Mesendoderm (in vitro differentiated cells): ENCODE results near the gene XRN1.

ENCODE experiments used
- DNase-seq: peaks from one replicate; pipeline ENCODE4 v3.0.0; 2013
- H2AK5ac ChIP-seq: 2 replicates; pipeline ENCODE4 v1.6.1; 2013; ENCODE audit warnings: low read length, inconsistent platforms
- H2BK120ac ChIP-seq: 2 replicates; pipeline ENCODE4 v1.6.1; 2013; ENCODE audit warnings: low read depth, mild to moderate bottlenecking, low read length, moderate library complexity, mixed read lengths
- H2BK15ac ChIP-seq: replicated peaks from 2 replicates; pipeline ENCODE4 v1.6.1; 2013; ENCODE audit warnings: low read depth, mild to moderate bottlenecking, moderate library complexity
- H2BK5ac ChIP-seq: 2 replicates; pipeline ENCODE4 v1.6.1; 2013; ENCODE audit warnings: low read length, inconsistent platforms
- H3K18ac ChIP-seq: 2 replicates; pipeline ENCODE4 v1.6.1; 2013; ENCODE audit warnings: mild to moderate bottlenecking, low read length, mixed read lengths
- H3K23ac ChIP-seq: one replicate; pipeline ENCODE4 v1.6.1; 2013; ENCODE audit warnings: low read length
- H3K27ac ChIP-seq: 2 replicates; pipeline ENCODE4 v1.5.1; 2013; ENCODE audit warnings: low read depth, mild to moderate bottlenecking, inconsistent platforms, low read length, moderate library complexity
- H3K27me3 ChIP-seq: 2 replicates; pipeline ENCODE4 v1.6.1; 2013; ENCODE audit warnings: low read length, control low read depth, mild to moderate bottlenecking, inconsistent platforms; ENCODE audit not compliant: insufficient read depth, poor library complexity
- H3K36me3 ChIP-seq: 2 replicates; pipeline ENCODE4 v1.6.1; 2013; ENCODE audit warnings: low read length, inconsistent platforms; ENCODE audit not compliant: control insufficient read depth, insufficient read depth
- H3K4ac ChIP-seq: one replicate; pipeline ENCODE4 v1.6.1; 2013; ENCODE audit warnings: low read depth, mild to moderate bottlenecking, low read length, moderate library complexity
- H3K4me1 ChIP-seq: 2 replicates; pipeline ENCODE4 v1.6.1; 2013; ENCODE audit warnings: low read depth, low read length, inconsistent platforms; ENCODE audit not compliant: control insufficient read depth
- H3K4me2 ChIP-seq: 2 replicates; pipeline ENCODE4 v1.6.1; 2013; ENCODE audit warnings: low read length
- H3K4me3 ChIP-seq: 2 replicates; pipeline ENCODE4 v1.5.1; 2013; ENCODE audit warnings: mild to moderate bottlenecking, low read length
- H3K56ac ChIP-seq: one replicate; pipeline ENCODE4 v1.6.1; 2013; ENCODE audit warnings: low read length
- H3K79me1 ChIP-seq: 2 replicates; pipeline ENCODE4 v1.6.1; 2013; ENCODE audit warnings: low read length, inconsistent platforms
- H3K79me2 ChIP-seq: 2 replicates; pipeline ENCODE4 v1.6.1; 2013; ENCODE audit warnings: mild to moderate bottlenecking, low read length; ENCODE audit not compliant: control insufficient read depth, insufficient read depth
- H3K9ac ChIP-seq: 2 replicates; pipeline ENCODE4 v1.6.1; 2013; ENCODE audit warnings: low read length, inconsistent platforms
- H4K5ac ChIP-seq: one replicate; pipeline ENCODE4 v1.6.1; 2013; ENCODE audit warnings: low read length
- H4K8ac ChIP-seq: one replicate; pipeline ENCODE4 v1.6.1; 2013; ENCODE audit warnings: low read depth, mild to moderate bottlenecking, control low read depth, low read length, moderate library complexity
- WGBS: extraction: QIAGEN DNeasy Blood & Tissue Kit; methylation state at CpG from one replicate; pipeline ENCODE4 v1.1.7; 2013; ENCODE audit warnings: low lambda C conversion rate, missing lambda C conversion rate; ENCODE audit not compliant: insufficient coverage; ENCODE audit errors: extremely low coverage; 5-methylcytosine and 5-hydroxymethylcytosine counted together

The XRN1 gene

DNA sequence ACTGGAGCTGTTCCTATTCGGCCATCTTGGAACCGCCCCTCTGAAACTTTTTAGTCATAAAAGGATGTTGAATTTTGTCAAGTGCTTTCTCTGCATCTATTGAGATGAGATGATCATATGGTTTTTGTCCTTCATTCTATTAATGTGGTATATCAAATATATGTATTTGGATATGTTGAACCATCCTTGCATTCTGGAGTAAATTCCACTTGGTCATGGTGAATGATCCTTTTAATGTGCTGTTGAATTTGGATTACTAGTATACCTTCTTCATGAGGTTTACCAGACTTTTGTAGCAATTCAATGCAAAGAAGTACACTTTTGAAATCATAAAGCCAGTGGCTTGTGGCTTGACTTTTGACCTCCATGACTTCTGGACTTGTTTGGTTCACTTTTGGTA is 33.4 kb upstream of the XRN1 start:
- Histone ChIP-seq H2BK120ac (no peak overlapping the region), H3K27me3 (no peaks in the 10 kb centered on the region), H3K27ac (no peak overlapping the region), H3K23ac (no peak overlapping the region), H3K4me3 (no peak overlapping the region), H2BK5ac (no peak overlapping the region), H3K36me3 (no peaks in the 10 kb centered on the region), H2AK5ac (no peak overlapping the region), H3K79me2 (no peaks in the 10 kb centered on the region), H3K4me2 (no peak overlapping the region), H4K5ac (no peak overlapping the region), H3K56ac (no peak overlapping the region), H3K18ac (no peak overlapping the region), H3K4ac (no peak overlapping the region), H4K8ac (no peak overlapping the region), H3K9ac (no peak overlapping the region), H3K4me1 (no peaks in the 10 kb centered on the region), H3K79me1 (no peaks in the 10 kb centered on the region), H2BK15ac (no peak overlapping the region)
- no peak for DNase-seq
- no CpG with 5 or more reads among the region's 2 CpGs for WGBS

DNA sequence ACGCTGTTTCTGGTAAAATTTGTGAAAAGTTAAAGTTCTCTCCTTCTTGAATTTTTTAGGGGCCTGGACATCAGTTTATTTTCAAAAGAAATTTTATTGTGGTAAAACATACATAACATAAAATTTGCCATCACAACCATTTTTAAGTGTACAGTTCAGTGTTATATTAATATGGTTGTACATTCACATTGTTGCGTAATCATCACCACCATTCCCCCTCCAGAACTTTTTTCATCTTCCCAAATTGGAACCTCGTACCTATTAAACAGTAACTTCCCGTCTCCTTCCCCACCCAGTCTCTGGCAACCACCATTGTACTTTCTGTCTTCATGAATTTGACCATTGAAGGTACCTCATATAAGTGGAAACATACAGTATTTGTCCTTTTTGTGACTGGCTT is 23.0 kb upstream of the XRN1 start:
- H3K79me1 ChIP-seq, result no peaks in the 10 kb centered on the region
- no peak overlapping the region for H3K18ac ChIP-seq
- WGBS, result no CpG with 5 or more reads among the region's 4 CpGs
- no peaks in the 10 kb centered on the region for H3K79me2 ChIP-seq
- no peak overlapping the region for H3K4me2 ChIP-seq
- no peak overlapping the region for H4K5ac ChIP-seq
- no peak overlapping the region for H3K9ac ChIP-seq
- H3K56ac ChIP-seq, result no peak overlapping the region
- no peaks in the 10 kb centered on the region for H3K27me3 ChIP-seq
- no peak overlapping the region for H3K4ac ChIP-seq
- no peak for DNase-seq
- no peak overlapping the region for H2AK5ac ChIP-seq
- no peak overlapping the region for H3K23ac ChIP-seq
- H3K4me1 ChIP-seq, result no peaks in the 10 kb centered on the region
- H4K8ac ChIP-seq, result no peak overlapping the region
- no peak overlapping the region for H2BK15ac ChIP-seq
- H3K27ac ChIP-seq, result no peak overlapping the region
- H2BK120ac ChIP-seq, result no peak overlapping the region
- no peaks in the 10 kb centered on the region for H3K36me3 ChIP-seq
- no peak overlapping the region for H3K4me3 ChIP-seq
- H2BK5ac ChIP-seq, result no peak overlapping the region

DNA sequence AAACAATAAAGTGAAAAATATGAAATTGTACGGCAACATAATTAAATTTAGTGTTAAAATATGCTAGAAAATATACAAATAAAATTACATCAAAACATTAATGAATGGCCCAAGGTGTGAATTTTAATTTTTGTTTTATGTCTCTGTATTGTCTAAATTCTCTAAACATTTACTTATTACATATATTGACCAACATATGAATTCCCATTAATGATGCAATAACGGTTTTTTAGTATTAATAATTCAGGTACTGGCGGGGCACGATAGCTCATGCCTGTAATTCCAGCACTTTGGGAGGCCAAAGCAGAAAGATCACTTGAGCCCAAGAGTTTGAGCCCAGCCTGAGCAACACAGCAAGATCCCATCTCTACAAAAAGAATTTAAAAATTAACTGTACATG is 20.6 kb upstream of the XRN1 start:
- H4K5ac ChIP-seq, result no peak overlapping the region
- H3K23ac ChIP-seq, result no peak overlapping the region
- no peaks in the 10 kb centered on the region for H3K27me3 ChIP-seq
- H3K56ac ChIP-seq, result no peak overlapping the region
- H3K79me1 ChIP-seq, result no peaks in the 10 kb centered on the region
- no peak overlapping the region for H2BK15ac ChIP-seq
- H3K4ac ChIP-seq, result no peak overlapping the region
- H2AK5ac ChIP-seq, result no peak overlapping the region
- no peak overlapping the region for H2BK5ac ChIP-seq
- no peak overlapping the region for H3K27ac ChIP-seq
- H2BK120ac ChIP-seq, result no peak overlapping the region
- no peak overlapping the region for H3K4me2 ChIP-seq
- H3K79me2 ChIP-seq, result no peaks in the 10 kb centered on the region
- WGBS, result no CpG with 5 or more reads among the region's 4 CpGs
- no peak overlapping the region for H3K4me3 ChIP-seq
- no peaks in the 10 kb centered on the region for H3K36me3 ChIP-seq
- no peak overlapping the region for H3K9ac ChIP-seq
- H3K18ac ChIP-seq, result no peak overlapping the region
- DNase-seq, result no peak
- no peaks in the 10 kb centered on the region for H3K4me1 ChIP-seq
- no peak overlapping the region for H4K8ac ChIP-seq

DNA sequence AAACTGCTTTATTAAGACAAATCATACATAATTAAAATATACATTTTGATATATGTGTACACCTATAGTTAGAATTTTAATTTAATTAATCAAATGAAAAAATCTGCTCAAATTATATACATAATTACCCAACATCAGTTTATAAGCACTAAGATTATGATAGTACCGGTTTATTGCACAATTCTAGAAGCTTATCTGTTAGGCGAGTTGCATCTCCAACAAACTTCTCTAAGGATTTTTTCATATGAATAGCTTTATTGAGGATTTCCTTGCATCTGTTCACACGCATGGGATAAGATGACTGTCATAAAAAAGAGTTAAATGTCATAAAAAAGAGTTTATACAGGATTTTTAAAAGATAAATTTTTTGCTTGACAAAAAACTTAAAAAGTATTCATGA is 19.9 kb upstream of the XRN1 start:
- Histone ChIP-seq H3K9ac (no peak overlapping the region), H2AK5ac (no peak overlapping the region), H3K23ac (no peak overlapping the region), H3K27me3 (no peaks in the 10 kb centered on the region), H3K27ac (no peak overlapping the region), H2BK15ac (no peak overlapping the region), H3K4me1 (no peaks in the 10 kb centered on the region), H2BK5ac (no peak overlapping the region), H3K4ac (no peak overlapping the region), H4K8ac (no peak overlapping the region), H3K4me2 (no peak overlapping the region), H3K79me2 (no peaks in the 10 kb centered on the region), H3K79me1 (no peaks in the 10 kb centered on the region), H3K4me3 (no peak overlapping the region), H4K5ac (no peak overlapping the region), H3K36me3 (no peaks in the 10 kb centered on the region), H3K56ac (no peak overlapping the region), H3K18ac (no peak overlapping the region), H2BK120ac (no peak overlapping the region)
- no peak for DNase-seq
- WGBS, result no CpG with 5 or more reads among the region's 3 CpGs

DNA sequence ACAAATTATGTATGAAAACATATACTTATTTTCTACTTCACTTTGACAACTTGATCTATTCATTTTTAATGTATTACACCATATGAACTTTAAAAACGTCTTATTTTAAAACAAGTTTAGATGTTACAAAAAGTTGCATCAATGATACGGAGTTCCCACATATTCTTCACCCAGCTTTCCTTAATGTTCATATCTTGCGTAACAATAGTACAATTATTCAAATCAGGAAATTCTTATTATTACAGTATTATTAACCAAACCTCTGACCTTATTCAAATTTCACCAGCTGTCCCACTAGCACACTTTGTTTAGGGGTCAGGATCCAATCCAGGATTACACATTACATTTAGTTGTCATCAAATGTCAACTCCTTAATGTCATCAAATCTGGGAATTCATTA is 12.9 kb upstream of the XRN1 start:
- no peak overlapping the region for H3K4me2 ChIP-seq
- H3K56ac ChIP-seq, result no peak overlapping the region
- no peak overlapping the region for H2BK15ac ChIP-seq
- H3K4me3 ChIP-seq, result no peak overlapping the region
- no peak for DNase-seq
- H2BK120ac ChIP-seq, result no peak overlapping the region
- no peak overlapping the region for H3K9ac ChIP-seq
- no peak overlapping the region for H3K4ac ChIP-seq
- no peak overlapping the region for H4K8ac ChIP-seq
- no peak overlapping the region for H3K27ac ChIP-seq
- no peak overlapping the region for H2AK5ac ChIP-seq
- no peak overlapping the region for H3K23ac ChIP-seq
- H3K79me2 ChIP-seq, result no peaks in the 10 kb centered on the region
- H4K5ac ChIP-seq, result no peak overlapping the region
- H3K36me3 ChIP-seq, result no peaks in the 10 kb centered on the region
- H3K79me1 ChIP-seq, result no peaks in the 10 kb centered on the region
- H2BK5ac ChIP-seq, result no peak overlapping the region
- no CpG with 5 or more reads among the region's 3 CpGs for WGBS
- H3K4me1 ChIP-seq, result no peaks in the 10 kb centered on the region
- H3K18ac ChIP-seq, result no peak overlapping the region
- H3K27me3 ChIP-seq, result no peaks in the 10 kb centered on the region

DNA sequence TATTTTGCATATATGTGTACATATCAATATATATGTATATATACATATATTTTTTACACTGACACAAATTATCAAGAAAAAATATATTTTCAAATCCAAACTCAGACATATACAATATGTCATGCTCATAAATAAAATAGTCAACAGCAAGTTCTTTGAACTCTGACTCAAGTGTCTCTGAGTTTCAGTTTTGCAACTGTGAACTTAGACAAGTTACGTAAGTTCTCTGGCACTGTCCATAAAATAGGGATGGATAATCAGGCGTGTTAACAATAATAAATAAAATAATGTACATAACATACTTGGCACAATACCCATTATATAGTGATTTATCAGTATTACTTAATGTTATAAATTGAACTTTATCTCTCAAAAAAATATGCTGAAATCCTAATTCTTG is 12.1 kb upstream of the XRN1 start:
- no peaks in the 10 kb centered on the region for H3K4me1 ChIP-seq
- H3K36me3 ChIP-seq, result no peaks in the 10 kb centered on the region
- H3K18ac ChIP-seq, result no peak overlapping the region
- H4K5ac ChIP-seq, result no peak overlapping the region
- no peaks in the 10 kb centered on the region for H3K79me2 ChIP-seq
- H4K8ac ChIP-seq, result no peak overlapping the region
- H2BK120ac ChIP-seq, result no peak overlapping the region
- no peaks in the 10 kb centered on the region for H3K79me1 ChIP-seq
- DNase-seq, result no peak
- H3K23ac ChIP-seq, result no peak overlapping the region
- H3K27me3 ChIP-seq, result no peaks in the 10 kb centered on the region
- H3K56ac ChIP-seq, result no peak overlapping the region
- no CpG with 5 or more reads among the region's 2 CpGs for WGBS
- H3K4ac ChIP-seq, result no peak overlapping the region
- no peak overlapping the region for H3K4me2 ChIP-seq
- H3K27ac ChIP-seq, result no peak overlapping the region
- no peak overlapping the region for H3K9ac ChIP-seq
- H3K4me3 ChIP-seq, result no peak overlapping the region
- no peak overlapping the region for H2AK5ac ChIP-seq
- no peak overlapping the region for H2BK5ac ChIP-seq
- H2BK15ac ChIP-seq, result no peak overlapping the region
